Measurements from ENCODE around the gene IFRD1.
A peak's percentile ranks its signal among the peaks of the same experiment; 100 is the strongest.
"Not testable (repeated sequence)": the region's sequence is repeated elsewhere in the genome, so short reads cannot be mapped to it uniquely, and the experiment has no call there.

The IFRD1 gene

DNA sequence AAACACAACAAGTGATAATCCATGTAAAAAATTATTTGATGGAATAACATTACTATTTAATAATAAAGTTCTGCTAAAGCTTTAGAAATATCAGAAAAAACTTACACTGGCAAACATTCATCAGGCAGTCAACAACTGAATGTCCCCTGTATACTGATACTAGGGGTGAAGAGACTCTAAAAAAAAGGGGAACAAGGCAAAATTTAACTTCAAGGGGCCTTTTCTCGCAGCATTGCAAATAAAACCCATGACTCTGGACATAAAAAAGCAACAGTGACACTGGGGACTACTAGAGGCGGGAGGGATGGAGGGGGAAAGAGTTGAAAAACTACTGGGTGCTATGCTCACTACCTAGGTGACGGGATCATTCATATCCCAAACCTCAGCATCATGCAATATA is 5.8 kb upstream of the IFRD1 start:
- DNase-seq = no peak

DNA sequence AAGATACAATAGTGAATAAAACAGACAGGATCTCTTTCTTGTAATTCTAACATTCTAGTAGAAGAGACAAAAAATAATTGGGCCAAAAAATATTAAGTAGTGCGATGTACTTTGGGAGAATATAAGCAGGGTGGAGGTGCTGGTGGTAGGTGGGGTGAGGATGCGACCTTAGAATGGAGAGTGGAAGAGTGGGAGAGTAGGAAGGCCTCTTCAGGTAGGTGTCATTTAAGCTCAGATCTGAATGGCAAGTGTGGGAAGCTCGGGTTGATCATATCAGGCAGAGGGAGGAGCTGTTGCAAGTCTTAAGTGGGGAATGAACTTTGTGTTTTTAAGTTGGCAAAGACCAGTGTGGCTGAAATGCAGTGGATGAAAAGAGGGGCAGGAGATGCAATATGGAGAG is 3.8 kb upstream of the IFRD1 start:
- DNase-seq = no peak

DNA sequence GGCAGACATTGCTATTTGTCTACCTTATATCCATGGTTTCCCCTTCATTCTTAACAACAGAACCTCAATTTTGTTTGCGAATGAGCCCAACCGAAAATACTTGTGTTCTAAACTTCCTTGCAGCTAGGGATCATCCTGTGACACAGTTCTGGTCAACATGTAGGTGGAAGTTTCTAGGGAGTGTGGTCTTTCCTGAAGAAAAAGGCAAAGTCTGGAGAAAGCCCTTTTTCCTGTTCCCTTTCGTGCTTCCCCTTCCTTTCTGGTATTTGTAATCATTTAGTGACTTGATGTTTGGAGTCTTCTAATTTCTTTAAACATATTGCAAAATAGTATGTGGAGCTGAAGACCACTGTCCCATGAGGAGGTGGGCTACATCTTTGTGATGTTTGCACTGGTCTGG is 2.9 kb upstream of the IFRD1 start:
- no peak for DNase-seq

DNA sequence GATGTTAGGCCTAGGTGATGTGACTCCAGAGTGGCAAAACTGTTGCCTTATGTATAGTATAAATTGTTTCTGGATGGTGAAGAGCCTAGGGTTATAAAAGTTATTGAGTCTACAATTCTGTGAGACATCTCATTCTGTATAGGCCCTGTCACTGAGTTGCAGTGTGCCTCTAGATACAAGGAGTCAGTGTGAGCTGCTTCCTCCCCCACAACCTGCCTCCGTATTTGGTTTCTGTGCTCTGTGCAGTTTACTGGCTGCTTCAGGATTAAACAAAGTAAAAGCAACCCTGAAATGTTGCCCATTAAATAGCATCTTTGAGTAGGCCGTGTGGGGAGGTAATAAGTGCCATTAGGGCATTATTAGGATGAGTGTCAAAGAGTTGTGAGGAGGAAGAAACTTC is 1.9 kb upstream of the IFRD1 start:
- DNase-seq = no peak

DNA sequence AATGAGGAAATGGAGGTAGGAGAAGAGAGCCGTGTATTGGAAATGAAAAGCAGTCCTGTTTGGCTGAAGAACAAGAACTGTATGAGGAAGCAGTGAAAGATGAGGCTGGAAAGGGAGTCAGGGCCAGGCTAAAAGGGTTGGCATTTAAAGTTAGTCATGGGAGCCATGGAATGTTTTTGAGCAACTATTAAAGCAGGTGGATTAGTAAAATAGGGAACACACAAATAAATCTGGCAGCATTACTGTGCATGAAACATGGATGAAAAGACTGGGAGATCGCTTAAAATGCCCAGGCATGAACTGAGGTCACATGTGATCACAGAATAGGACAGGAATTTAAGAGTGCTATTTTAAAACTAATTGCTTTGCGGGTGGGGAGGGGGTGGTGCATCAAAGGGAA is 1.4 kb upstream of the IFRD1 start:
- no peak for DNase-seq

DNA sequence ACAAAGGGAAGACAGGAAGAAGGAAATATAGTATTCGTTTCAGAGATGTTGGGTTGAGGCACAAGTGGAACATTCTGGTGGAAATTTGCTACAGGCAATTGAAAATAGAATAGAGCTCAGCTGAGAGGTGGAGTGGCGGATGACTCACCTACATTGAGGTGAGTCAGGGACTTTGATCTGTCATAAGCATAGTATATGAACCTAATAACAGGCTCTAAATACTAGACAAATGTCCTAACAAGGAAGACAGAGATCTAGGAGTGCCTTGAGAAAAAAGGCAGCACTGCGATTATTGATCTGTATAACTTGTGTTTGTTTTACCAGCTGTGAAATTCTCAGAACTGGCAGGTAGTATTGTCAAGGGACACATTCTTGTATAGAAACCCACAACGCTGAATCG is 907 bp upstream of the IFRD1 start:
- DNase-seq = no peak

DNA sequence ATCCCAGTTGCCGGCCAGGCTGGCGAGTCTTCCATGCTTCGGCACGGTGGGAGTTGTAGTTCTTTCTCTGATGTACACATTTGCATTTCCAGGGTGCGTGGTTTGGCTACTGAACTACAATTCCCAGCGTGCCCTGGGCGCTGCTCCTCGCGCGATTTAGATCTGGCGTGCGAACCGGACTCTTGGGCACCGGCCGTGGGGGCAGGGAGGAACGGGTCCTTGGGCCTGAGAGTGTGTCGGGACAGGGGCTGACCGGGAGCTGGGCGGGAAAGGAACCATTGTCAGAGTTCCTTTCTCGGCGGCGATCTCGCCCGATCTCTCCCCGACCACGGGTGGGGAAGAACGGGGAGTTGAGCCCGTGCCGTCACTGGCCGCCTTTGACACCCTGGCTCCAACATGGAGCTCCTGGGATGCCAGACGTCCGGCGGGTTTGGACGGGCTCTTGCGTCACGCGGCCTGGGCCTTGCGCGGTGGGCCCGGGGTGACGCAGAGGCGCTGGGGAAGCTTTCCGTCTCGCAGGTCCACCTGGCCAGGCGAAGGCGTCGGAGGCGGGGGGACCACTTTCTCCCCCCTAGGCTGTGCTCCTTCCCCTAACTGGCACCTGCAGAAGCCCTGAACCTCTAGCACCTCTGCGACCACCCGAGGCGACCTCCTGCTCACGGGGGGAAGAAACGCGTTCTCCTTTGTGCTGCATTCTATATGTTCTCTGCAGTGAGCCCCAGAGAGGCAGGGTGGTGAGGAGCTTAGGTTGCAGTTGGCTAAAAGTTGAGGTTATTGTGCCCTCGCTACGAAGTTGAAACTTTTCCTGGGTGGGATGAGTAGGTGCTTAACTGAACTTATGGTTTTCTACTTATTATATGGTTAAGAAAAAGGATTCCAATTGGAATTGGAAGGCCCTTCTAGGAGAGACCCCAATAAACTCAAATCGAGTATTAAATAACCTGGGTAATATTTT is 824 bp downstream of the IFRD1 start:
- peak; percentile 91 for DNase-seq

DNA sequence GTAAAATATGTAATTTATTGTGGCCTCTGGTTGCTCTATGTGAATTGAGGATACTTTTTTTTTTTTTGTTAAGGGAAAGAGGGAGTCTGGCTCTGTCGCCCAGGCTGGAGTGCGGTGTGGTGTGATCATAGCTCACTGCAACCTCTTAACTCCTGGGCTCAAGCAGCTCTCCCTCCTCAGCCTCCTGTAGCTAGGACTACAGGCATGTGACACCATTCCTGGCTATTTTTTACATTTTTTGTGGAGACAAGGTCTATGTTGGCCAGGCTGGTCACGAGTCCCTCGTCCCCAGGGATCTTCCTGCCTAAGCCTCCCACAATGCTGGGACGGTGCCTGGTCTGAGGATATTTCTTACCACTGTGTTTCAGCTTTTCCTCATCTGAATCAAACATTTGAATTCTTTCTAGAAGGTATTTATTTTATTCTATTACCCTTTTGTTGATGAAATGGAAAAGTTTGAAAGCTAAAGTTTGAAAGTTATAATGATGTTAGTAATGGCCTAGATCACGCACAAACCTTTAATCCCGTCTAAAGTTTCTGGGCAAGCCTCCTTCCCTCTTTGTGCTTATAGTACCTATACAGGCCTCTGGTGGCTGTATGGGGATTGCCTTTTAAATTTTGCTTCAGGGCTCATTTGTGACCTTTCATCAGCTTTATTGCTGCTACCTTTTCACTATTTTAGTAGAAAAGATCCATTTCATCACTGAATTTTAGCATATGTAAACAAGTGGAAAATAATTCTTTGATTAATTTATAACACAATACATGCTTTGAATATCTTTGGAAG is 2.0 kb downstream of the IFRD1 start:
- DNase-seq = no peak

DNA sequence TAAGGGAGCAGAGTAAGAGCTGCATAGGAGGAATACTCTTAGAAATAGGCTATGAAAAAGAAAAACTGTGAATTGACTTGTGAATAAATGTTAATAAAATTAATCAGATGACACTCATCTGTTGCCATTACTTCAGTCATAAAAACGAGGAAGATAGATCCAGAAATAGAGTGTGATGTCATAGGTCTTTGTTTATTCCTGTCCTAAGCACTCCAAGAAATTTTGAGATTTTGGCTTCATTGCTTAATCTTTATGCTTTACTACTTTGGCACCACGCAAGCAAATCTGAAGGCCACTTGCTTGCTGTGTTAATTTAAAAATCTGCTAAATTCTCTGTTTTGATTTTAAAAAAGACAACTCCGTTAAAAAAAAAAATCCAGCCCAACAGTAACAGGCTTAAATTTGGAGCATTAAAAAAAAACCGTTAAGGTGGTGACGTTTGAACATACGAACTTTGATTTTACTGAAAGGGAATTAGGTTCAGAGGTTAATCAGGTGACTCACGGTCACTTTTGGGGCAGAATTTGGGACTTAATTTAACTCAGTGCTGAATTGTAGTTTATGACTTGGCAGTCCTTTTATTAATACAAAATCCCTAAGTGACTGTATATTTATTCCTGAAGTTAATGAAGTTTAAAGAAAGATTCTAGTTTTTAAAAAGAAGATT is 3.4 kb downstream of the IFRD1 start:
- no peak for DNase-seq

DNA sequence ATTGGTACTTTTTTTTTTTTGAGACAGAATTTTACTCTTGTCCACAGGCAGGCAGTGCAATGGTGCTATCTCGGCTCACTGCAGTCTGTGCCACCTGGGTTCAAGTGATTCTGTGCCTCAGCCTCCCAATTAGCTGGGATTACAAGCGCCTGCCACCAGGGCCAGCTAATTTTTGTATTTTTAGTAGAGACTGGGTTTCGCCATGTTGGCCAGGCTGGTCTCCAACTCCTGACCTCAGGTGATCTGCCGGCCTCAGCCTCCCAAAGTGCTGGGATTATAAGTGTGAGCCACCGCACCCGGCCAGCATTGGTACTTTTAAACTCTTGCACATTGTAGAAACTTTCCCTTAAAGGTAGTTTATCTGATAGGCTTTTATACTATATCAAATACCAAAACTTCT is 3.9 kb downstream of the IFRD1 start:
- DNase-seq = not testable (repeated sequence)

DNA sequence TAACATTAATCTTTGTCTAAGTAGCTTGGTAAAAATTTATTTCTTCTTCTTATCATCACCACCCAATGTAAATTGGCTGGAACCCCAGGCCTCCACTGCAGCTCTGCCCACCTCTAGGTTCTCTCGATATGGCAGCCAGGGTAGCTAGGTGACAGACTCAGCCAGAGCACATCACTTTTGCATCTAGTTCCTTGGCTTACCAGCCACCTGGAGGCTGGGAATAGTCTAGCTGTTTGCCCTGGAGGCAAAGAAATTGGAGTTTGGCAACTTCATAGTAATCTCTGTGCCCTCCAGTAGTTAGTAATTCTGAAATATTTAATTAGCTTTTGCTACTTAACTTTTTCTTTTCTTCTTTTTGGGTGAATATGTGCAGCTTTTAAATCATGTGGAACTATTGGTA is 9.4 kb downstream of the IFRD1 start:
- DNase-seq = no peak

DNA sequence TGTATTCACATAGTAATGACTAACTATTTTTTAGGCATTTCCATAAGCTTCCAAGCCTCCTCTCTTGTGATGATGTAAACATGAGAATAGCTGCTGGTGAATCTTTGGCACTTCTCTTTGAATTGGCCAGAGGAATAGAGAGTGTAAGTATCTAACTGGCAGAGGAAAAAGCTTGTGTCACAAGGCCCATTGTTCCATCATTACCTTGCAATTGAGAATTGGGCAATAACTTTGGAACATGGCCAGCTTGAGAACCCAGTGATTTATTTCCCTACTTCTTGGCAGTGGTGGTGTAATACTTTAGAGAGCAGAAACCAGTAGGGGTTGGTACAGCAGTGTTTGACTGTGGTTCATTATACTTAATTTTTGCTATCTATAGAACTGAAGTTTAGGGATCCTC is 12.0 kb downstream of the IFRD1 start:
- DNase-seq = no peak

DNA sequence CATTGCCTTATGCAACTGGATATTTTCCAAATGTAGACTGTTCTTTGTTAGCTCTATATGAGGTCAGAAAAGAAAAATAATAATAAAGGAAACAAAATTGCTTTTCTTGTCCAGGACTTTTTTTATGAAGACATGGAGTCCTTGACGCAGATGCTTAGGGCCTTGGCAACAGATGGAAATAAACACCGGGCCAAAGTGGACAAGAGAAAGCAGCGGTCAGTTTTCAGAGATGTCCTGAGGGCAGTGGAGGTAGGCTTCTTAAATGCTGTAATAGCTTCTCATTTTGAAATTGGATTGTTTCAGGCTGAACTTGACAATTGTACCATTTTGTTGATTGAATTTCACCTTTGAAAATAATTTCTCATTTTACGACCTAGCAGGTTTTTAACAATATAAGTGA is 17.6 kb downstream of the IFRD1 start:
- no peak for DNase-seq

DNA sequence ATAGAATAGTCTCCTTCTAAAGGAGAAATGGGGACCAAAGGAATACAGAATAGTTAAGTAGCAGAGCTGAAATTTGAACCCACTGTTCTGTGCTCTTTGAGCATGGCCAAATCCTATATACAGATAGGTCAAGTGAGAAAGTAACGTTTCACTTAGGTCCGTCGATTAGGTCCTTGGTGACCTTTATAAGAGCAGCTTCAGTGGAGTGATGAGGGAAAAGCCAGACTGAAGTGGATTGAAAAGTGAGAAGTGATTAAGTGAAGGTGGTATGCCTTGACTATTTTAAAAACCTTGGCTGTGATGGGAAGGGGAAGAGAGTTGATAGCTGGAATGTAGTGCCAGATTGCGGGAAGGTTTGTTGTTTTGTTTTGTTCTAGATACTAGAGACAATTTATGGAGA is 19.9 kb downstream of the IFRD1 start:
- no peak for DNase-seq

DNA sequence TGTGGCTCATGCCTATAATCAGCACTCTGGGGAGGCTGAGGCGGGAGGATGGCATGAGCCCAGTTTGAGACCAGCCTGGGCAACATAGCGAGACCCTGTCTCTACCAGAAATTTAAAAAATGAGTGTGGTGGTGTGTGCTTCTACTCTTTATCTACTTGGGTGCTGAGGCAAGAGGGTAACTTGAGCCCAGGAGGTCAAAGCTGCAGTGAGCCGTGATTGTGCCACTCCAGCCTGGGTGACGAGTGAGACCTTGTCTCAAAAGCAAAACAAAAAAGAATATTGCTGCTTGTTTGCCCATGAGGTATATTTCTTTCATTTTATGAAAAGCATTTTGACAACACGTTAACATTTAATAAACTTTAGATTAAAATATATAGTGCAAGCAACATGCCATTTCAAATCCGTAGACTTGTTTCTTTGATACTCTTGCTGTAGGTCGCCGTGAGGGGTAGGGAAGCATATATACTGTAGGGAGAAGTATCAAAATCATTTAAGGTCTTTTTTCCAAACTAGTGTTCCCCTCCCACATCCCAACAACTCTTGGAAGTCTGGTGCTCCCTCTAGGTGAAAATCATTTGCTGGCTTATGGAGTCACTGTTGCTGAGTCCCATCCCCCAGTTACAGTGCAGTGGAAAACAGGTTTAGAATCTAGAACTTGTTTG is 26.3 kb downstream of the IFRD1 start:
- no peak for DNase-seq

DNA sequence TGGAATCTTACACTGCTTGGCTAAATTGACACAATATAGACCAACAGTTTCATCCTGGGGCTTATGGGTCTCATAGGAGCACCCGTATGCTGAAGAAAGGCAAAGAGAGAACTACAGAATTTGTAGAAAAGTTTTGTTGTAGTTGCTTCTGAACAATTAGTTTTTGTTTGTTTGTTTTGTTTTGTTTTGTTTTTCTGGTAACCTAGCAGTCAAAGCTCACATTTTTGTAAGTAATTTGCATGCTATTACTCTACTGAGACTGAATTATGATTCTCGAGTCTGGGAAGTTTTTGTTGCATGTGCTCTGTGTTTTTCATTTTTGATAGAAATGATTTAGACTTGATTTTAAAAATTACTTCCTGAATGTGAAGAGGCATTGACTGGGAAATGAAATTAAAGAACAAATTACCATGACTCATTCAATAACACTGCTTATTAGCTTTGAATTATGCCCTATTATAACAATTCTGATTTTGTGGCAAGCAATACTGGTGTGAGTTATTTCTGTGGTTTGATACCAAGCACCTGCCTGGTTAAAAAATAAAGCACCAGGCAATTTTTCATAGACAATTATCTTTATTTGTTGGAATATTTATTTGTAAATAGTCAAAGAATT is 31.0 kb downstream of the IFRD1 start:
- DNase-seq = no peak

DNA sequence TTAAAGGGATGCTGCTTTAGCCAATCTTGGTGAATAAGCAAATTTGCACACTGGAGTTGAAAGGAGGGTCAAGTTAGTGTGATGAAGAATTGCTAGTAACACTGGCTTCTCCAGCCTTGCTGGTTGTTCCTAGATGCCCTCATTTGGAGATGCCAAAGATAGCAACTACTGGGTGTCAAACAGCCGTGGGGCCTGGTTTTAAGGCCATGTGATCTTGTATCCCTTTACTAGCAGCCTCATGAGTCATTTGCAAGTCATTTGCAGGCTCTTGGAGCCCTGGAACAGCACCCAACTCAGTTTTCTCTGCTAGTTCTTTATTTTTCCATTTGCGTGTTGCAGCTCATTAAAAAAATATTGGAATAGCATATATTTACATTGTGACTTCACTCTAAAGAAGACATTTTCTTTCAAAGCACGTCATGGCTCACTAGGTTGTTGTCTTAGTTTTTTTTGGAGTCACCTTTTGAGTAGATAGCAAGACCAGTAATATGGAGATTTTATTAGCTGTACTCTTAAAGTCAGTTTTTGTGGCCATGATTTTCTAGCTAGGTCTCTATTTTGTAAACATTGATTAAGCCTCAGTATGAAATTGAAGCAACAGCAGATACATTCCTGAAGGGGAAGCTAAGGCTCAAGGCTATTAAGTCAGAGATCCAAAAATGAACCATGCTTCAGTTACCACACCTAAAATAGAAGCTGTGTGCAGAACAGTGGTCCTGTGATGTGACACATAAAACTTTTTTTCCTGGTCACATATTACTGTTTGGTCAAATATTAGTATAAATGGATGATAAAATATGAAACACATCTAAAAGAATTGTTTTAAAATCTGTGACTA is 31.8 kb downstream of the IFRD1 start:
- no peak for DNase-seq

DNA sequence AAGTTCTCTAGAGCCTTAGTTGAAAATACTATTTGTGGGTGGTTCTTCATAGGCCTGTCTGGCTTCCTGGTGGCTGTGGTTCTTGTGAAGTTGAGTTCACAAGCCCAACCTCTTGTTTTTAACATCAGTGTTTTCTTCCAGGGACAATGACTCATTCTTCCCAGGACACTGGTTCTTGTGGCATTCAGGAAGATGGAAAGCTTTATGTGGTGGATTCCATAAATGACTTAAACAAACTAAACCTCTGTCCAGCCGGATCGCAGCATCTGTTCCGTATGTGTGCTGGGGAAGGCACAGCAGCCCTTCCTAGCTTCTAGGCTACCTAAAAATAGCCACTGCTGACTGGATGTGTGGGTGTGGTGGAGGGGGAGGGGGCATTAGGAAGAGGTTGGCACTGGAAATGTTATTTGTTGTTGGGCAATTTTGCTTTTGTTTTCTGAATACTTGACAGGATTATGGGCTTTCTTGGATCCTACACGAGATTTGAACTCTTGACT is 34.5 kb downstream of the IFRD1 start:
- DNase-seq = no peak

DNA sequence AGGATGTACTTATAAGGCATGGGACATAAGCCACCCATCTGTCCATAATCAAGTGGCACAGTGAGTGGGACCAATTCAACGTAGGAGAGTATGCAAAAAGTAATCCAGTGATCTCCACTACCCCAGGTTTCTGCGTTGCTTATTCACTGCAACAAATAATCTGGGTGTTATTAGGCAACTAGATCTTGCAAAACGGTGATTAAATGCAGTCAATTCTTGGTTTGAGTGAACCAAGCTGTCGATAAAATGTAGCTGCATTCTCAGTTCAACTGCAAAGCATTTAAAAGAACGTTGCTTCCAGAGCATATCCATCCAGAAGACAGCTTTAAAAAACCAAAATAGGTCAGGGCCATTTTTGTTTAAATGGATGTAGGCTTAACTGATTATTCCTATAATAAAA is 35.5 kb downstream of the IFRD1 start:
- no peak for DNase-seq

DNA sequence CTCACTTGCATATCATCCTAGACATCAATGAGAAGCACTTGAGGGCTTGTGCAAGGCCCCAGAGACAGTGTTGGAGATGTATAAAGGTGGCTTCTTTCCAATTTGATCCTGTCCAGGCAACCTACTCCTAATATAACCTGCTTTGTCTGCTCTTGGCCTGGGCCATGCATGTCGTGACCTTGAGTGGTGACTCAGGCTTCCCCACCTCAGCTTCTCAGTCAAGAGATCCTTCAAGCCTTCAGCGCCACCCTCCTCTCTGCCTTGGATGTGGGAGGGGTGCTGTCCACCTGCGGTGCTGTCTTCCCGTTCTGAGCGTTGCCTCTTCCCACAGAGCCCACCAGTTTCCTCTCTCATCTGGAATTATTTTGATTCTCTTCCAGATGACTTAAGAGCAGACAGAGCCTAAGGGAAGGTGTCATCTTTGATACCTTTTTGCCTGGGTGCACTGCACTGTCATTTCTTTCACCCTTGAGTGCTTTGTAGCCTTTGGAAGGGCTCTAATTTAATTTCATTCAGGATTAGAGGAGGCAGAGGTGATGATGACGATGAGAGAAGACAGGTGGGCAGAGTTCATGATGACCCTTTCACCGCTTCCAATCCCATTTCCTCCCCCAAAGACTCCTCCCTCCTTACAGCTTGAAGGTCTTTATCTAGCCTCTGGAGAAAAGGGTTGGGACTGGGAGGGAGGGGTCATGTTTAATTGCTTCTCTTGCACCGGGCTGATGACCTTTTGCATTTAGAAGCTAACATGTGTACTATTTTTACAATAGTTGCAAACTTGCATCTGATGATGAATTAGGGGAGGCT is 37.4 kb downstream of the IFRD1 start:
- DNase-seq = no peak

DNA sequence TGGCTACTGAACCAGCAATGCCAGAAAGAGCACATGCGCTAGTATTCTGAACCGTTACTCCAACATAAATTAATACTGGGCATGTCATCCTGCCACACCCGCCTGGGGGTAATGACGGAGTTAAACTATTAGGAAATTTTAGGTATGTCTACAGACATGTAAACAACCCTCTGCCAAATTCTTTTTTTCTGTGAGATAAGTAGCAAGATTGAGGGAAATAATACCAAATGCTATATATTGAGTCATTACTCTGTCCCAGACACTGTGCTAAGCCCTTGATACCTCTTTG is 37.9 kb downstream of the IFRD1 start:
- DNase-seq = no peak

Data from activated CD8-positive, alpha-beta memory T cell treated with anti-CD3 and anti-CD28 coated beads for 24 hours (primary cell).